ENCODE measurements around the gene ZNF831. TPM values are rescaled to one million over a fixed set of nuclear protein-coding genes. Genes with fewer than 3 reads are reported as not detected.

Gene ZNF831
- total RNA-seq, 1 experiment from 2014 or later, result not detected

GRCh38 chr20:59154317-59155013, 9.2 kb upstream of the ZNF831 start:
- intact Hi-C loops (cut with micrococcal nuclease; ENCODE audit: unreplicated experiment), result no loop called here
- Mint-ChIP-seq H3K4me3 (ENCODE audit: low read depth, unreplicated experiment) (no peak overlapping the region), H3K27ac (ENCODE audit: unreplicated experiment) (no peak overlapping the region), H3K27me3 (ENCODE audit: unreplicated experiment) (peaks cover 100% of the 10 kb centered on the region), H3K36me3 (ENCODE audit: insufficient read depth, unreplicated experiment) (no peaks in the 10 kb centered on the region), H3K9me3 (ENCODE audit: low read depth, unreplicated experiment) (no peaks in the 10 kb centered on the region), H3K4me1 (ENCODE audit: low read depth, unreplicated experiment) (no peaks in the 10 kb centered on the region)
- CTCF ChIA-PET, result no interaction called here
- no TSS peak for BruUV-seq (replicated peaks)
- DNase-seq, result no peak
- TF ChIP-seq, protein P1, sequence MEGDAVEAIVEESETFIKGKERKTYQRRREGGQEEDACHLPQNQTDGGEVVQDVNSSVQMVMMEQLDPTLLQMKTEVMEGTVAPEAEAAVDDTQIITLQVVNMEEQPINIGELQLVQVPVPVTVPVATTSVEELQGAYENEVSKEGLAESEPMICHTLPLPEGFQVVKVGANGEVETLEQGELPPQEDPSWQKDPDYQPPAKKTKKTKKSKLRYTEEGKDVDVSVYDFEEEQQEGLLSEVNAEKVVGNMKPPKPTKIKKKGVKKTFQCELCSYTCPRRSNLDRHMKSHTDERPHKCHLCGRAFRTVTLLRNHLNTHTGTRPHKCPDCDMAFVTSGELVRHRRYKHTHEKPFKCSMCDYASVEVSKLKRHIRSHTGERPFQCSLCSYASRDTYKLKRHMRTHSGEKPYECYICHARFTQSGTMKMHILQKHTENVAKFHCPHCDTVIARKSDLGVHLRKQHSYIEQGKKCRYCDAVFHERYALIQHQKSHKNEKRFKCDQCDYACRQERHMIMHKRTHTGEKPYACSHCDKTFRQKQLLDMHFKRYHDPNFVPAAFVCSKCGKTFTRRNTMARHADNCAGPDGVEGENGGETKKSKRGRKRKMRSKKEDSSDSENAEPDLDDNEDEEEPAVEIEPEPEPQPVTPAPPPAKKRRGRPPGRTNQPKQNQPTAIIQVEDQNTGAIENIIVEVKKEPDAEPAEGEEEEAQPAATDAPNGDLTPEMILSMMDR (IDR thresholded peaks at IDR 0.05; ENCODE audit: unreplicated experiment), result no peak

DNA sequence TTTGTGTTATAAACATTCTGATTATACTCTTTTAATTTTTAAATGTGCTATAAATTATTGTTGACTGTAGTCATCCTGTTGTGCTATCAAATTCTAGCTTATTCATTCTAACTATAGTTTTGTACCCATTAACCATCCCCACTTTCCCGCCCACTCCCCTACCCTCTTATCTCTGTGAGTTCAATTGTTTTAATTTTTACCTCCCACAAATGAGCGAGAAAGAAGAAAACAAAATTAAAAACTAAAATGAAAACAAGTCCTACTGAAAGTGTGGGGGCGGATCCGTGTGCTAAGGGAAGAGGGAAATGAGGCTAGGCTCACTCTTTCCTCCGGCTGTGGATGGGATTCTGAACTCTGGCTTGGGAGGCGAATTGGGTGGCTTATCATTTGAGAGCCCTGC, 6.6 kb upstream of the ZNF831 start:
- Mint-ChIP-seq H3K36me3 (ENCODE audit: insufficient read depth, unreplicated experiment) (no peaks in the 10 kb centered on the region), H3K27me3 (ENCODE audit: unreplicated experiment) (peaks cover 100% of the 10 kb centered on the region), H3K4me1 (ENCODE audit: low read depth, unreplicated experiment) (no peaks in the 10 kb centered on the region), H3K27ac (ENCODE audit: unreplicated experiment) (no peak overlapping the region), H3K9me3 (ENCODE audit: low read depth, unreplicated experiment) (no peaks in the 10 kb centered on the region), H3K4me3 (ENCODE audit: low read depth, unreplicated experiment) (no peak overlapping the region)
- no TSS peak for BruUV-seq (replicated peaks)
- CTCF ChIA-PET, result interaction anchor here (1.0 kb wide), 1 partner anchor 69 kb away, joined by 5 read pairs; no protein-coding TSS in a partner anchor
- DNase-seq, result no peak
- TF ChIP-seq, protein P1 (IDR thresholded peaks at IDR 0.05; ENCODE audit: unreplicated experiment), result no peak
- intact Hi-C loops (cut with micrococcal nuclease; ENCODE audit: unreplicated experiment), result no loop called here

DNA sequence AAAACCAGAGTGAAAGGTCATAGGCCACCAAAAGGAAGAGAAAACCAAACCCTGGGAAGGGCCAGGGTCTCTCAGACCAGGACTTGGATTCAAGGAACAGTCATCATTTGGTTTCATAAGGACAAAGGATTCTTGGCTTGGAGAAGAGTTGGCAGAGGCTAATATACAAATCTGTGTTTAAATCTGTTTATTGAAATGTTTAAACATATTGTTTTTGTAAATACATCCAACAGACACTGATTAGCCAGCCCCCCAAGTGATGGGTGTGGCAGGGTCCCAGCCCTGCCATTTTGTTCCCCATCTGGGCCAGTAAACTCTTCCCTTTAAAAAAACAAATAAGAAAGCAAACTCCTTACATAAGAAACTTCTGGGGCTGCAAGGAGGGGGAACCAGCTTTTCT, 6.1 kb upstream of the ZNF831 start:
- no TSS peak for BruUV-seq (replicated peaks)
- no peak overlapping the region for H3K4me3 Mint-ChIP-seq (ENCODE audit: low read depth, unreplicated experiment)
- peaks cover 100% of the 10 kb centered on the region for H3K27me3 Mint-ChIP-seq (ENCODE audit: unreplicated experiment)
- DNase-seq, result no peak
- CTCF ChIA-PET, result interaction anchor here (1.0 kb wide), 1 partner anchor 70 kb away, joined by 5 read pairs; no protein-coding TSS in a partner anchor
- no peaks in the 10 kb centered on the region for H3K36me3 Mint-ChIP-seq (ENCODE audit: insufficient read depth, unreplicated experiment)
- intact Hi-C loops (cut with micrococcal nuclease; ENCODE audit: unreplicated experiment), result no loop called here
- TF ChIP-seq, protein P1 (IDR thresholded peaks at IDR 0.05; ENCODE audit: unreplicated experiment), result no peak
- H3K27ac Mint-ChIP-seq (ENCODE audit: unreplicated experiment), result no peak overlapping the region
- no peaks in the 10 kb centered on the region for H3K9me3 Mint-ChIP-seq (ENCODE audit: low read depth, unreplicated experiment)
- no peaks in the 10 kb centered on the region for H3K4me1 Mint-ChIP-seq (ENCODE audit: low read depth, unreplicated experiment)

DNA sequence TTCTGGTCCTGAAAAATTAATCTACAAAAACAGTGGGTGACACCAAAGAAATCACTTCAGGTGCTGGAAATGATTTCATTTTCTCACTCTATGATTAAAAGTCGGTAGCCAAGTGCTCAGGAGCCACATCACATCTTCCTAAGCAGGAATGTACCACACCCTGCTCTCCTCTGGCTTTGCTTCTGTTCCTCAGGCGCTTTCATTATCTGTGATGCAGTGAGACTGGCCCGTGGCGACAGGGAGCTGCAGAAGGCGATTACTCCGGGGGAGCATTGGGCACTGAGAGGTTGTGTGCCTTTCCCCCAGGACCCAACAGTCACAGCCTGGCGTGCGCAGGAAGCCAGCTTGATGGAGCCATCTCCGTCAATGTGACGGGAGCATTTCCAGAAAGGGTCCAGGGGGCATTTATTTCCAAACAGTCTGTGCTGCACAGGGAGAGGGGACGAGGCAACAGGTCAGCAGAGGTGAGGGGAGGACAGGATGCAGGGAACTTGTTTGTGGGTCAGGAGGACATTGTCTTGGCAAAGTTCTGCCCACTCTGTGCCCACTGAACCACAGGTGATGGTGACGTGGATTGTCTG, 5.6 kb upstream of the ZNF831 start:
- Mint-ChIP-seq H3K36me3 (ENCODE audit: insufficient read depth, unreplicated experiment) (no peaks in the 10 kb centered on the region), H3K4me3 (ENCODE audit: low read depth, unreplicated experiment) (no peak overlapping the region), H3K27me3 (ENCODE audit: unreplicated experiment) (peaks cover 100% of the 10 kb centered on the region), H3K9me3 (ENCODE audit: low read depth, unreplicated experiment) (no peaks in the 10 kb centered on the region), H3K27ac (ENCODE audit: unreplicated experiment) (no peak overlapping the region), H3K4me1 (ENCODE audit: low read depth, unreplicated experiment) (no peaks in the 10 kb centered on the region)
- TF ChIP-seq, protein P1 (IDR thresholded peaks at IDR 0.05; ENCODE audit: unreplicated experiment), result no peak
- no peak for DNase-seq
- intact Hi-C loops (cut with micrococcal nuclease; ENCODE audit: unreplicated experiment), result no loop called here
- BruUV-seq (replicated peaks), result no TSS peak
- CTCF ChIA-PET, result interaction anchor here (1.0 kb wide), 1 partner anchor 70 kb away, joined by 5 read pairs; no protein-coding TSS in a partner anchor
